Neural cell (in vitro differentiated cells): ENCODE results near the gene GAS5. TPM values are rescaled to one million over a fixed set of nuclear protein-coding genes. Genes with fewer than 3 reads are reported as not detected.

ENCODE experiments used
- H2AFZ ChIP-seq: fragments of 200-600, 300-800 bp; sonication (generic), shearing (Covaris generic); 2 replicates; pipeline ENCODE4 v1.6.0; 2014; ENCODE audit warnings: low read depth, mild to moderate bottlenecking, antibody characterized with exemption, low read length, moderate library complexity
- H3F3A ChIP-seq: fragments of 200-600 bp; shearing (Covaris generic); 2 replicates; pipeline ENCODE4 v1.6.1; 2016; ENCODE audit warnings: mild to moderate bottlenecking, moderate library complexity, mixed read lengths, antibody characterized with exemption, low read length; ENCODE audit not compliant: insufficient read depth, poor library complexity, severe bottlenecking
- H3K27ac ChIP-seq: fragments of 200-600, 300-800 bp; sonication (generic), shearing (Covaris generic); 2 replicates; pipeline ENCODE4 v1.5.1; 2014; ENCODE audit warnings: mild to moderate bottlenecking, low read length, moderate library complexity
- H3K27me3 ChIP-seq: fragments of 300-800, 200-600 bp; sonication (generic), shearing (Covaris generic); 2 replicates; pipeline ENCODE4 v1.6.0; 2014; ENCODE audit warnings: mild to moderate bottlenecking, low read depth, low read length, moderate library complexity; ENCODE audit not compliant: insufficient read depth
- H3K36me3 ChIP-seq: fragments of 300-800, 200-600 bp; sonication (generic), shearing (Covaris generic); 2 replicates; pipeline ENCODE4 v1.5.1; 2014; ENCODE audit warnings: mild to moderate bottlenecking, antibody characterized with exemption, low read length, moderate library complexity; ENCODE audit not compliant: insufficient read depth
- H3K4me2 ChIP-seq: fragments of 300-800, 200-600 bp; sonication (generic), shearing (Covaris generic); 2 replicates; pipeline ENCODE4 v1.6.0; 2014; ENCODE audit warnings: mild to moderate bottlenecking, low read length
- H3K4me3 ChIP-seq: fragments of 300-800, 200-600 bp; sonication (generic), shearing (Covaris generic); 2 replicates; pipeline ENCODE4 v1.5.1; 2014; ENCODE audit warnings: mild to moderate bottlenecking, low read length, moderate library complexity
- H3K79me2 ChIP-seq: fragments of 200-600 bp; shearing (Covaris generic); replicated peaks from 2 replicates; pipeline ENCODE4 v1.6.0; 2014; ENCODE audit warnings: mild to moderate bottlenecking, low read length, moderate library complexity; ENCODE audit not compliant: insufficient read depth
- H3K9ac ChIP-seq: fragments of 300-800, 200-600 bp; sonication (generic), shearing (Covaris generic); 2 replicates; pipeline ENCODE4 v1.6.1; 2016; ENCODE audit warnings: mild to moderate bottlenecking, low read length, mixed read lengths
- H3K9me2 ChIP-seq: fragments of 200-600 bp; shearing (Covaris generic); 2 replicates; pipeline ENCODE4 v1.6.1; 2016; ENCODE audit warnings: mild to moderate bottlenecking, low read length, mixed read lengths; ENCODE audit not compliant: insufficient read depth
- H3K9me3 ChIP-seq: fragments of 200-600, 300-800 bp; sonication (generic), shearing (Covaris generic); 2 replicates; pipeline ENCODE4 v1.6.1; 2016; ENCODE audit warnings: mild to moderate bottlenecking, mixed run types, low read length, moderate library complexity, mixed read lengths
- H4K20me1 ChIP-seq: fragments of 200-600 bp; shearing (Covaris generic); 2 replicates; pipeline ENCODE4 v1.6.1; 2016; ENCODE audit warnings: mild to moderate bottlenecking, mixed run types; ENCODE audit not compliant: insufficient read depth
- EP300 ChIP-seq: fragments of 450-650 bp; conservative IDR thresholded peaks from 2 replicates; pipeline ENCODE4 v1.6.1; 2014; ENCODE audit warnings: antibody characterized with exemption, mild to moderate bottlenecking, moderate library complexity; ENCODE audit not compliant: poor library complexity, severe bottlenecking
- EZH2 ChIP-seq: fragments of 200-600, 300-800 bp; shearing (Covaris generic), sonication (generic); IDR thresholded peaks from 2 replicates; pipeline ENCODE4 v1.6.1; 2014; ENCODE audit warnings: antibody characterized with exemption, low read length, borderline replicate concordance, mild to moderate bottlenecking; ENCODE audit not compliant: insufficient read depth, poor library complexity, severe bottlenecking
- MXI1 ChIP-seq: fragments of 450-650 bp; conservative IDR thresholded peaks from 2 replicates; pipeline ENCODE4 v1.6.1; 2014; ENCODE audit warnings: antibody characterized with exemption, mild to moderate bottlenecking; ENCODE audit not compliant: poor library complexity, severe bottlenecking
- POLR2AphosphoS5 ChIP-seq: IDR thresholded peaks from 2 replicates; pipeline ENCODE4 v1.6.1; 2012
- RAD21 ChIP-seq: fragments of 450-650 bp; conservative IDR thresholded peaks from 2 replicates; pipeline ENCODE4 v1.6.1; 2014; ENCODE audit warnings: antibody characterized with exemption, mild to moderate bottlenecking, moderate library complexity
- SMC3 ChIP-seq: fragments of 450-650 bp; conservative IDR thresholded peaks from 2 replicates; pipeline ENCODE4 v1.6.1; 2014; ENCODE audit warnings: antibody characterized with exemption, mild to moderate bottlenecking, moderate library complexity; ENCODE audit not compliant: poor library complexity
- TAF1 ChIP-seq: IDR thresholded peaks from 2 replicates; pipeline ENCODE4 v1.6.1; 2012; ENCODE audit warnings: low read depth
- polyA plus RNA-seq: library from polyadenylated mRNA; depleted of rRNA; stranded (reverse); fragments of >200 nt; gene quantifications from 2 replicates; pipeline ENCODE4 v1.2.3, GENCODE V29; 2014
- TF ChIP-seq, protein P1 (sequence below): IDR thresholded peaks from 2 replicates; pipeline ENCODE4 v1.6.1; 2012; ENCODE audit warnings: borderline replicate concordance
- TF ChIP-seq, protein P2 (sequence below): fragments of 450-650 bp; IDR thresholded peaks from 2 replicates; pipeline ENCODE4 v1.5.1; 2014; ENCODE audit warnings: antibody characterized with exemption, mild to moderate bottlenecking, moderate library complexity; ENCODE audit not compliant: poor library complexity, severe bottlenecking

GAS5 gene
- polyA plus RNA-seq, 1 donor from 2014 or later: 1,182 TPM

DNA sequence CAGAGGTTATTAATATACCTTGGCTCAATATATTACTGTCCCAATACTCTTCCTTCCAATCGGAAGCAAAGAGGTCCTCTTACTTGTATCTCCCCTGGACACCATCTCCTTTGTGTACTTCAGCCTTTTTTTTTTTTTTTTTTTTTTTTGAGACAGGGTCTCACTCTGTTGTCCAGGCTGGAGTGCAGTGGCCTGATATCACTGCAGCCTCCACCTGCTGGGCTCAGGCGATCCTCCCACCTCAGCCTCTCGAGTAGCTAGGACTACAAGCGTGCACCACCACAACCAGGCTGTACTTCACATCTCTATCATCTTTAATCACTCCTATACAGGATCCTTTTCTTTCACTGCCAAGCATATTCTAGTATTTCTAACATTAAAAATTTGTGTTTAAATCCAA is 46.1 kb downstream of the GAS5 start:
- Histone ChIP-seq H3K4me2 (no peak overlapping the region), H2AFZ (no peak overlapping the region), H3K27ac (no peak overlapping the region), H3K36me3 (no peaks in the 10 kb centered on the region), H3K79me2 (peaks cover 16% of the 10 kb centered on the region), H3K9ac (no peak overlapping the region), H3K9me3 (no peaks in the 10 kb centered on the region), H3K27me3 (no peaks in the 10 kb centered on the region), H4K20me1 (no peaks in the 10 kb centered on the region), H3F3A (no peaks in the 10 kb centered on the region), H3K9me2 (no peaks in the 10 kb centered on the region), H3K4me3 (no peak overlapping the region)
- TF ChIP-seq SMC3 (no peak), TAF1 (no peak), EZH2 (no peak), EP300 (no peak), MXI1 (no peak), POLR2AphosphoS5 (no peak), RAD21 (no peak)
- TF ChIP-seq, protein P1, sequence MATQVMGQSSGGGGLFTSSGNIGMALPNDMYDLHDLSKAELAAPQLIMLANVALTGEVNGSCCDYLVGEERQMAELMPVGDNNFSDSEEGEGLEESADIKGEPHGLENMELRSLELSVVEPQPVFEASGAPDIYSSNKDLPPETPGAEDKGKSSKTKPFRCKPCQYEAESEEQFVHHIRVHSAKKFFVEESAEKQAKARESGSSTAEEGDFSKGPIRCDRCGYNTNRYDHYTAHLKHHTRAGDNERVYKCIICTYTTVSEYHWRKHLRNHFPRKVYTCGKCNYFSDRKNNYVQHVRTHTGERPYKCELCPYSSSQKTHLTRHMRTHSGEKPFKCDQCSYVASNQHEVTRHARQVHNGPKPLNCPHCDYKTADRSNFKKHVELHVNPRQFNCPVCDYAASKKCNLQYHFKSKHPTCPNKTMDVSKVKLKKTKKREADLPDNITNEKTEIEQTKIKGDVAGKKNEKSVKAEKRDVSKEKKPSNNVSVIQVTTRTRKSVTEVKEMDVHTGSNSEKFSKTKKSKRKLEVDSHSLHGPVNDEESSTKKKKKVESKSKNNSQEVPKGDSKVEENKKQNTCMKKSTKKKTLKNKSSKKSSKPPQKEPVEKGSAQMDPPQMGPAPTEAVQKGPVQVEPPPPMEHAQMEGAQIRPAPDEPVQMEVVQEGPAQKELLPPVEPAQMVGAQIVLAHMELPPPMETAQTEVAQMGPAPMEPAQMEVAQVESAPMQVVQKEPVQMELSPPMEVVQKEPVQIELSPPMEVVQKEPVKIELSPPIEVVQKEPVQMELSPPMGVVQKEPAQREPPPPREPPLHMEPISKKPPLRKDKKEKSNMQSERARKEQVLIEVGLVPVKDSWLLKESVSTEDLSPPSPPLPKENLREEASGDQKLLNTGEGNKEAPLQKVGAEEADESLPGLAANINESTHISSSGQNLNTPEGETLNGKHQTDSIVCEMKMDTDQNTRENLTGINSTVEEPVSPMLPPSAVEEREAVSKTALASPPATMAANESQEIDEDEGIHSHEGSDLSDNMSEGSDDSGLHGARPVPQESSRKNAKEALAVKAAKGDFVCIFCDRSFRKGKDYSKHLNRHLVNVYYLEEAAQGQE: no peak
- TF ChIP-seq, protein P2, sequence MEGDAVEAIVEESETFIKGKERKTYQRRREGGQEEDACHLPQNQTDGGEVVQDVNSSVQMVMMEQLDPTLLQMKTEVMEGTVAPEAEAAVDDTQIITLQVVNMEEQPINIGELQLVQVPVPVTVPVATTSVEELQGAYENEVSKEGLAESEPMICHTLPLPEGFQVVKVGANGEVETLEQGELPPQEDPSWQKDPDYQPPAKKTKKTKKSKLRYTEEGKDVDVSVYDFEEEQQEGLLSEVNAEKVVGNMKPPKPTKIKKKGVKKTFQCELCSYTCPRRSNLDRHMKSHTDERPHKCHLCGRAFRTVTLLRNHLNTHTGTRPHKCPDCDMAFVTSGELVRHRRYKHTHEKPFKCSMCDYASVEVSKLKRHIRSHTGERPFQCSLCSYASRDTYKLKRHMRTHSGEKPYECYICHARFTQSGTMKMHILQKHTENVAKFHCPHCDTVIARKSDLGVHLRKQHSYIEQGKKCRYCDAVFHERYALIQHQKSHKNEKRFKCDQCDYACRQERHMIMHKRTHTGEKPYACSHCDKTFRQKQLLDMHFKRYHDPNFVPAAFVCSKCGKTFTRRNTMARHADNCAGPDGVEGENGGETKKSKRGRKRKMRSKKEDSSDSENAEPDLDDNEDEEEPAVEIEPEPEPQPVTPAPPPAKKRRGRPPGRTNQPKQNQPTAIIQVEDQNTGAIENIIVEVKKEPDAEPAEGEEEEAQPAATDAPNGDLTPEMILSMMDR: no peak

DNA sequence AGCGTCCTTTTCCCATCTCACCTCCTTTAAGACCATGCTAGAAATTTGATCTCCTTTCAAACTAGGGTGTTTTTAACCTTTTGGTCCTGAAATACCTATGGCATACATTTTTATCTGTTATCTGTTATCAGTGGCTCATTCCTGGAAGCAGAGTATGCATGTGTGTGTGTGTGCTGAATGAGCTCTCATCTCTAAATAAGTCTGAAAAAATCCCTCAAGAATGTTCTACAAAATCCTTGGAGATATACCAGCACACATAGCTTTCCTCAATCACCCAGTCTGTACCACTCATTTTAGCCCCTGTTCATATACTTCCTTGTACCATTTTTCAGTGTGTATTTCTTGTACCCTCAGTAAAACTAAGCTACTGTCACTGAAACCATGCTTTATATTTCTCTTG is 49.3 kb downstream of the GAS5 start:
- H3K9me2 ChIP-seq: no peaks in the 10 kb centered on the region
- no peak overlapping the region for H3K4me2 ChIP-seq
- no peak for TF ChIP-seq TAF1
- TF ChIP-seq, protein P1: no peak
- TF ChIP-seq POLR2AphosphoS5: no peak
- no peak for TF ChIP-seq RAD21
- TF ChIP-seq MXI1: no peak
- TF ChIP-seq EZH2: no peak
- TF ChIP-seq, protein P2: no peak
- no peak for TF ChIP-seq SMC3
- TF ChIP-seq EP300: no peak
- no peak overlapping the region for H2AFZ ChIP-seq
- H3K36me3 ChIP-seq: no peaks in the 10 kb centered on the region
- H4K20me1 ChIP-seq: no peaks in the 10 kb centered on the region
- no peak overlapping the region for H3K9ac ChIP-seq
- no peaks in the 10 kb centered on the region for H3K27me3 ChIP-seq
- H3K4me3 ChIP-seq: no peak overlapping the region
- no peaks in the 10 kb centered on the region for H3F3A ChIP-seq
- H3K9me3 ChIP-seq: no peaks in the 10 kb centered on the region
- peaks cover 12% of the 10 kb centered on the region for H3K79me2 ChIP-seq
- H3K27ac ChIP-seq: no peak overlapping the region
